M059J (cell line): ENCODE results near the gene RNF227. TPM values are rescaled to one million over a fixed set of nuclear protein-coding genes. Genes with fewer than 3 reads are reported as not detected.
"Not testable (repeated sequence)": the region's sequence is repeated elsewhere in the genome, so short reads cannot be mapped to it uniquely, and the experiment has no call there.

Source experiments
- DNase-seq: peaks from one replicate; pipeline ENCODE4 v3.0.0-alpha.2; 2012; ENCODE audit warnings: low read depth
- total RNA-seq: library from RNA; depleted of rRNA; stranded (reverse); fragments of >200 nt; shearing (Covaris generic); gene quantifications from 2 replicates; pipeline ENCODE4 v1.2.3, GENCODE V29; 2014; rRNA removed

Gene RNF227
- 0.86 and 7.8 TPM in 2 replicates for total RNA-seq

DNA sequence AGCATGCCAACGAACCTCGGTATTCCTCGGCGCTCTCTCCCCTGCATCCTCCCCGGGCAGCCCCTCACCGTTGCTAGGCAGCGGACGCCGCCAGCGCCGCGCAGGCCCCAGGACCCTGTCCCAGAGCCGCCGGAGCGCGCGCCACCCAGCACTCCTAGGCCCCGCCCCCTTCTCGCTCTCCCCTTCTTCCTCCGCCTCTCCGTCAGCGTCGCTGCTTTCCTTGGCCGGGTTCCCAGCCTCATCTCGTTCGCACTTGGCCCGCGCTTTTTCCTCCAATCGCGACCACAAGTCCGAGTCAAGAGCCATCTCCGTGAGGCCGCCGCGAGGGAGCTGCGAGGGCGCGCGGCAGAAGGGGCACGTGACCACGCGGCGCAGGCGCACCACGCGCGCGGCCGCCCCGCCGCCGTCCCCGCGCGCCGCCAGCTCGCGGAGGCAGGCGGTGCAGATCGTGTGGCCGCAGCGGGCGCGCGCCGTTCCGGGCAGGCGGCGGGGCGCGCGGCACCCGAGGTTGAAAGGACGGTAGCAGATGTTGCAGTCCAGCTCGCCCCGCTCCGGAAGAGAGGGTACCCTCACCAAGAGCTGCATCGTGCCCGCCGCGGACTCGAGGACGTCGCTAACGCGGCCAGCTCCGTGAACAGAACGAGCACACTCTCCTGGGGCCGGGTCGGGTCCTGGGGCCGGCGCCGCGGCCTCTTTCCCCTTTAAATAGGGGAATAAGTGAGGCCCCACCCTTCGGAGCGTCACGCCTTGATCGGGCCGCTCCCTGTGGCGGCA is at the start of gene RNF227:
TSS of gene RNF227 (minus strand) at position 679 of the 774 bp plus-strand sequence. CDS start at position 585, 94 bp downstream.
- DNase-seq: peak; percentile 94

DNA sequence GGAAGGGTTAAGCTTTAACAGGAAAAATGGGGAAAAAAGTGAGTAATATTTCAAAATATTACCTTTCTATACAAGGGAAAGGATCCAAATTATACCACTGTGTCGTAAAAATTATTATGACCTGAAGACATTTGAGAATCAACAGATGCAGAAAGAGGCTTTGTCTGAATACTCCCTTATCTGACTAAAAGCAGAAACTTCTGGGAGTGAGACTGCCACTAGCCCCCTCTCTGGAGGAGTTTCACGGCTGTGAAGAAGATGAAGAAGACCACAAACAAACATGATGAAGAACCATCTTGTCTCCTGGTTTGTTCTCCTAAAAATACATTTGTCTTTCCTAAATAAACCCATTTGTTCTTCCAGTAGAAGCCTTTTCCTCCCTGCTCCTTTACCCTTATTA is 45.3 kb upstream of the RNF227 start:
- no peak for DNase-seq

DNA sequence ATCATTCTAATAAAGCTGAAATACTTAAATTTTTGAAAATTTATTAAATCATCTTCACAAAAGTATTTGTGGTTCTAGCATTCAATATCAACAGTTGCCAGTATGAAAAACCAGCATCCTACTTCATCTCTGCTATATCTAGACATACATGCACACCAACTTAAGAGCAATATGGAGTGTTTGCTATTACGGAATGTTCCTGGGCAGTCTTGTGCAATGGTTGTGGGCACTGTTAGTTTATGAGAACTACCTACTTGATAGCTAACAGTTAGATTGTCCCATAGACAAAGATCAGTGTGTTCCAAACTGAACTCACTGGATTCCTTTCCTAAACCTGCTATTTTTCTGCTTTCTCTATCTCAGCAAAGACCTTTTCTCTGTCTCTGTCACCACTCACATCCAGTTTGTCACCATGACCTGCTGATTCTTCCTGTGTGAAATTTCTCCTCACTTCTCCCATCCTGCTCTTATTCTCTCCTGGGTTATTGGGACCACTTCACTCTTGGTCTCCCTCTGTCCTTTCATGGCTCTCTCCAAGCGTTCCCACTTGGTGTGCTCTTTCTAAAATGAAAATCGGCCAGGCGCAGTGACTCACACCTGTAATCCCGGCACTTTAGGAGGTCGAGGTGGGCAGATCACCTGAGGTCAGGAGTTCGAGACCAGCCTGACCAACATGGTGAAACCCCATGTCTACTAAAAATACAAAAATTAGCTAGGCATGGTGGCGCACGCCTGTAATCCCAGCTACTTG is 43.6 kb upstream of the RNF227 start:
- DNase-seq: no peak

DNA sequence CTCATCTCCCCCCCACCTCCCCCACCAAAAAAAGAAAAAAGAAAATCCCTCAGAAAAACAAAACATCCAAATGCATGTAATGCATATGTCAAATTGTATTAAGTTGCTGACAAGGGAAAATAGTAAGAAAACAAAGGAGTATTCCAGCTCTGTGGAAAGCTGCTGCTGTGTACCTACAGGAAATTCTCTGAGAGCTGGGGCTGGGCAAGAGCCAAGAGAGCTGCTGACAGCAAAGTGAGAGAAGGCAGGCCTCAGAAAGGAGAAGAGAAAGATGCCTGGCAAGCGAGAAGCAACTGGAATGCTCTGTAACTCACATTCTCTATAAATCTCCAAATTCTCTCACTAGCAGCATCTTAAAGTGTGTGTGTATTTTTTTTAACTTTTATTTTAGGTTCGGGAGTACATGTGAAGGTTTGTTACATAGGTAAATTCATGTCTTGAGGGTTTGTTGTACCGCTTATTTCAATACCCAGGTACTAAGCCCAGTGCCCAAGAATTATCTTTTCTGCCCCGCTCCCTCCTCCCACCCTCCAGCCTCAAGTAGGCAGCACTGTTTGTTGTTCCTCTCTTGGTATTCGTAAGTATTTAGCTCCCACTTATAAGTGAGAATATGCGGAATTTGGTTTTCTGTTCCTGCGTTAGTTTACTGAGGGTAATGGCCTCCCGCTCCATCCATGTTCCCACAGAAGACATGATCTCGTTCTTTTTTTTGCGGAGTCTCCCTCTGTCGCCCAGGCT is 40.3 kb upstream of the RNF227 start:
- DNase-seq: no peak

DNA sequence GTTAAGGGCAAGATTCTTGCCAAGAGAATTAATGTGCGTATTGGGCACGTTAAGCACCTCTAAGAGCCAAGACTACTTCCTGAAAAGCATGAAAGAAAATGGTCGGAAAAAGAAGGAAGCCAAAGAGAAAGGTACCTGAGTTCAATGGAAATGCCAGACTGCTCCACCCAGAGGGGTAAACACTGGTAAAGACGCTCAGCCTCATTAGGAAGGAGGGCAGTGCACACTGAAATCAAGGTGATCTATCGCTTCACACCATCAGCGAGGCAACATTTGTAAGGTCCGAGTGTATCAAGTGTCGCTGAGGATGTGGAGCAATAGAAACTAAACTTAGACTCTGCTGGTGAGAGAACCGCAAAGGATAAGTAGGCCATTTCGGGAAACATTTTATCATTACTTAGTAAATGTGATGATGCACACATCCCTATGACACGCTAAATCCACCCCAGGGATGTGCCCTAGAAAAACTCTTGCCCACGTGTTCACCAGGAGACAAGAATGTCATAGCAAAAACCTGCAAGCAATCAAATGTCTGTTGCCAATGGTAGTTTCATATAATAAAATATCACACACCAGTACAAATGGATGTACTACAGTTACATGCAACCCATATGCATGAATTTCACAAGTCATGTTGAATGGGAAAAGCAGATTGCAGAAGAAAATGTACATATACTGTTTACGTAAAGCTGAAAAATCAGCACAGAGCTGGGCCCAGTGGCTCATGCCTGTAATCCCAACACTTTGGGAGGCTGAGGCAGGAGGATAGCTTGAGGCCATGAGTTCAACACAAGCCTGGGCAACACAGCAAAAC is 39.5 kb upstream of the RNF227 start:
- no peak for DNase-seq

DNA sequence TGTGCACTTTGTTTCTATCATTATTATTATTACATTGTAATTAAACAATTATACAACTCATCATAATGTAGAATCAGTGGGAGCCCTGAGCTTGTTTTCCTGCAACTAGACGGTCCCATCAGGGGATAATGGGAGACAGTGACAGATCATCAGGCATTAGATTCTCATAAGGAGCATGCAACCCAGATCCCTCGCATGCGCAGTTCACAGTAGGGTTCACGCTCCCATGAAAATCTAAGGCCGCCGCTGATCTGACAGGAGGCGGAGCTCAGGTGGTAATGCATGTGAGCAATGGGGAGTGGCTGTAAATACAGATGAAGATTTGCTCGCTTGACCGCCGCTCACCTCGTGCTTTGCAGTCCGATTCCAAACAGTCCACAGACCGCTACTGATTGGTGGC is 37.2 kb upstream of the RNF227 start:
- DNase-seq: not testable (repeated sequence)

DNA sequence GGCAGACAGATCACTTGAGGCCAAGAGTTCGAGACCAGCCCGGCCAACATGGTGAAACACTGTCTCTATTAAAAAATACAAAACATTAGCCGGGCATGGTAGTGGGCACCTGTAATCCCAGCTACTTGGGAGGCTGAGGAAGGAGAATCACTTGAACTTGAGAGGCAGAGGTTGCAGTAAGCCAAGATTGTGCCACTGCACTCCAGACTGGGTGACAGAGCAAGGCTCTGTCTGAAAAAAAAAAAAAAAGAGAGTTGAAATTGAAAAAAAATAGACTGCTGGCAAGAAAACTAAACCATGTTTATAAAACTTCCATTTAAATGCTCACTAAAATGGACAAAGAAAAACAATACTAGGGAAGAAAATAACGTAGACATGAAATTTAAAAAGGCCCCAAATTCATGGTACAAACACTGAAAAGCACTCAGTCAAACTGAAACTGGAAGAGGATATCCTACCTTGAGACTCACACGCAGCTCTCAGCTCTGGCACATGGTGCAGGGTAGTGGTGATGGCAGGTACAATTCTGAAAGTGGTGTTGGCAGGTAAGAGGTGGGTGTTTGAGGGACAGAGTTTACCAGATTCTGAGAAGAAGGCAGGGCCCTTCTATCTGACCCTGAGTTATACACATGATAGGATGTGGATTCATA is 35.2 kb upstream of the RNF227 start:
- no peak for DNase-seq

DNA sequence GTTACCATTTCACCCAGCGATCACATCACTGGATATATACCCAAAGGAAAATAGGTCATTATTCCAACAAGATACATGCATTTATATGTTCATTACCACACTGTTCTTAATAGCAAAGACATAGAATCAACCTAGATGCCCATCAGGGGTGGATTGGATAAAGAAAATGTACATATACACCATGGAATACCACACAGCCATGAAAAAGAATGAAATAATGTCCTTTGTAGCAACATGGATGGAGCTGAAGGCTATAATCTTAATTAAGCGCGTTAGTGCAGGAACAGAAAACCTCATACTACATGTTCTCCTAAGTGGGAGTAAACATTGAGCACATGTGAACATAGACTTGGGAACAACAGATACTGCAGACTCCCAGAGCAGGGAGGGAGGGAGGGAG is 34.5 kb upstream of the RNF227 start:
- no peak for DNase-seq

DNA sequence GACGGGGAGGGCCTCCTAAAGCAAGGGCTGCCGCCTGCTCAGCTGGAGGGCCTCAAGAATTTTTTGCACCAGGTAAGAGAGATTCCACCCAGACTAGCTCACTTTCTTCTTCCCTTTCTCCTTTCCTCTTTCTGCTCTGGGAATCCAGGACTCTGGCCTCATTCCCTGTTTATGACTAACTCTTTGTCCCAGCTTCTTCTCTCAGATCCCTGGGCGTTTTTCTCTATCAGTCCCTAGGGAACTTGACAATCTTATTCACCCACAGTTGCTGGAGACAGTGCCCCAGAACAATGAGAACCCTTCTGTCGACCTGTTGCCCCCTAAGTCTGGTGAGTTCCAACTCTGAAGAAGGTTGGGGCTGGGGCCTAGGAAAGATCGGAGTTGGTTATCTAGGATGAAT is 31.6 kb upstream of the RNF227 start:
- no peak for DNase-seq

DNA sequence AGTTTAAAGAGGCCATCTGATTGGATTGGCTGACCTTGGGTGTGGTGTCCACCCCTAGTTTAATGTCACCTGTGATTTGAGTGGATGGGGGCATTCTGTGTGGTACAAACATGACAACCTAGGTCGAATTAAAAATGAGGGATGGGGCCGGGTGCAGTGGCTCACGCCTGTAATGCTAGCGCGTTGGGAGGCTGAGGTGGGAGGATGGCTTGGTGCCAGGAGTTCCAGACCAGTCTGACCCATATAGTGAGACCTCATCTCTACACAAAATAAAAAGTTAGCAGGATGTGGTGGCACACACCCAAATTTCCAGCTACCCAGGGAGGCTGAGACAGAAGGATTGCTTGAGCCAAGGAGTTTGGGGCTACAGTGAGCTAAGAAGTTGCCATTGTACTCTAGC is 30.4 kb upstream of the RNF227 start:
- no peak for DNase-seq

DNA sequence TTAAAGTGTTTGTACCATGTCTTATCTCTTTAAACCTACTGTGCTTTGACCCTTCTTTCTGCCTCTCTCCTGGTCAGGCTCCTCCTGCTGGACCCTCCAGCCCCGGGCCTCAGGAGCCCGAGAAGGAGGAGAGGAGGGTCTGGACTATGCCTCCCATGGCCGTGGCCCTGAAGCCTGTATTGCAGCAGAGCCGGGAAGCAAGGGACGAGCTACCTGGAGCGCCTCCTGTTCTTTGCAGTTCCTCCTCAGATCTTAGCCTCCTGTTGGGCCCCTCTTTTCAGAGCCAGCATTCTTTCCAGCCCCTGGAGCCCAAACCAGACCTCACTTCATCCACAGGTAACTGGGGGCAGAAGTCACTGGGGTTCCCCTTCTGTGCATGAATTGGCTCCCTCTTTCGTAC is 29.6 kb upstream of the RNF227 start:
- no peak for DNase-seq

DNA sequence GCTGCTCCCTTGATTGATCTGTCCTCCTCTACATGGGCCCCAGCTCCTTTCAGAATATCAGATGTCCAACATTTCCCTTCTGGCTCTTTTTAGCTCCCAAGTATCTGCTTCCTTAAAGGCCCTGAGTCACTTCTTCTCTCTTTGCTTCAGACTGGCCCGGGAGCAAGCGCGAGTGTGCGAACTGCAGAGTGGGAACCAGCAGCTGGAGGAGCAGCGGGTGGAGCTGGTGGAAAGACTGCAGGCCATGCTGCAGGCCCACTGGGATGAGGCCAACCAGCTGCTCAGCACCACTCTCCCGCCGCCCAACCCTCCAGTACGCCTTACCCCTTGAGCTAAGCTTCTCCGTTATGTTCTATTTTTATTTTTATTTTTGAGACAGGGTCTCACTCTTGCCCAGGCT is 28.2 kb upstream of the RNF227 start:
- no peak for DNase-seq

DNA sequence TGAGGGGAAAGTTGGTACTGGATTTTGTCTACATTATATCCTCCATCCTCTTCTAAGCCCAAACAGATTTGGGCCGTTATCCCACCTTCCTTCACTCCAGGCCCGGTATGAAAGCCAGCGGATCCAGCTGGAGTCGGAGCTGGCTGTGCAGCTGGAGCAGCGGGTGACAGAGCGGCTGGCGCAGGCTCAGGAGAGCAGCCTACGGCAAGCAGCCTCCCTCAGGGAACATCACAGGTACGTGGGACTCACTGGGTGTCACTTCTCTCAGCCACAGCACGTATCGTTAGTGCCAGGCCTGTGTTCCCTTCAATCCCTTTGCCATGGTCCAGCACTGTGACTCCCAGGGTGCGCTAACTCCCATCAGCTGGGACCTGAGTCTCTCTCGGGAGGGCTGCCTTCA is 27.2 kb upstream of the RNF227 start:
- no peak for DNase-seq

DNA sequence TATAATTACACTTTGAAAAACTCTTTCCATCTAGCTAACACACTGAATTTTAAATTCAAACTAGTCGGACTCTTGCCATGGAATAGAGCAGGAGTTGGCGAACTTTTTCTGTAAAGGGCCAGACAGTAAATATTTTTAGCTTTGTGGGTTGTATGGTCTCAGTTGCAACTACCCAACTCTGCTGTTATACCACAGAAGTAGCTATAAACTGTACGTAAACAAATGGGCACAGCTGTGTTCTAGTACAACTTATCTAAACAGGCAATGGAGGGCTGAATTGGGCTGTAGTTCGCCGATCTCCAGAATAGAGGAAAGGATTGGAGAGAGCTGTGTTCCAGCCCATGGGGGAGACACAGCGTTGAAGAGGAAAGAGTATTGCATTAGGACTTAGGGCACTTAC is 24.7 kb upstream of the RNF227 start:
- DNase-seq: no peak

DNA sequence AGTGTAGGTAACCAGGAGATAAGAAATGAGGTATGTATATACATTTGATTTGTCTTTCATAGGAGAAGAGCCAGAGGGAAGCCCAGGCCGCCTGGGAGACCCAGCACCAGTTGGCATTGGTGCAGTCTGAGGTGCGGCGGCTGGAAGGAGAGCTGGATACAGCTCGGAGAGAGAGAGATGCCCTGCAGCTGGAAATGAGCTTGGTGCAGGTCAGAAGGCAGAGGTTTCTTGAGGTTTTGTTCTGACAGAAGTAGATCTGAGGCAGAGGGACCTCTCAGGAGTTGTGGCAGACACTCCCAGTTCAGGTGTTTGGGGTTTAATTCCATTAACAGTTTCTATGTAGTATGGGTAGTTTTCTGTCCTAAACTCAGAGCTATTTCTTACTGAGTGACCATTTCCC is 23.9 kb upstream of the RNF227 start:
- DNase-seq: no peak

DNA sequence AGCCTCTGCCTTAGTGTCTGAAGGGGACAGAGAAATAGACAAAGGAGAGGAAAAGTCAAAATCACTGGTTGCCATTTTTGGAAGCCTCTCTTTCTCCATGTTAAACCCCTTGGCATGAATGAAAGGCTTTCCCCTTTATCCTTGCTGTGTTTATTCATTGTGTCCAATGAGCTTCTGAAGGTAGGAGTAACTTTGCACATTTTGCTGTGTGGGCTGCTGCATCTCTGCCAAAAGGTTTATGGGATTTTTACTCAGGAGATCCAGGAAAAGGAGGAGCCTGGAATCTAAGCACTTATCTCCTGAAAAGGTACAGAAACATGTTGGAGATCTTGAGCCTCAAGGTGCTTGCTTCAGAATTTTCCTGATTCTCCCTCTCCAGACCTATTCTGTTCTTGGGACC is 19.8 kb upstream of the RNF227 start:
- no peak for DNase-seq

DNA sequence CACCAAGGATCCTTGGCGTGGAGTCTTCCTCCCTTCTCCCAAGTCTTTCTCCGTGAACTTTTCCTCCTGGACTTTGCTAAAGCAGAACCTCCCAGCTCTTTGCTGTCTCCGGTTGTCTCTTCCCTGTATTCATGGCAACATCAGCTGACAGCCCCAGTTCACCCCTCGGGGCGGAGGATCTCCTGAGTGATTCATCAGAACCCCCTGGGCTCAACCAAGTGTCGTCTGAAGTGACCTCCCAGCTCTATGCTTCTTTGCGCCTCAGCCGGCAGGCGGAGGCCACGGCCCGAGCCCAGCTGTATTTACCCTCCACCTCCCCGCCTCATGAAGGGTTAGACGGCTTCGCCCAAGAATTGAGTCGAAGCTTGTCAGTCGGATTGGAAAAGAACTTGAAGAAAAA is 16.9 kb upstream of the RNF227 start:
- peak; percentile 91 for DNase-seq

DNA sequence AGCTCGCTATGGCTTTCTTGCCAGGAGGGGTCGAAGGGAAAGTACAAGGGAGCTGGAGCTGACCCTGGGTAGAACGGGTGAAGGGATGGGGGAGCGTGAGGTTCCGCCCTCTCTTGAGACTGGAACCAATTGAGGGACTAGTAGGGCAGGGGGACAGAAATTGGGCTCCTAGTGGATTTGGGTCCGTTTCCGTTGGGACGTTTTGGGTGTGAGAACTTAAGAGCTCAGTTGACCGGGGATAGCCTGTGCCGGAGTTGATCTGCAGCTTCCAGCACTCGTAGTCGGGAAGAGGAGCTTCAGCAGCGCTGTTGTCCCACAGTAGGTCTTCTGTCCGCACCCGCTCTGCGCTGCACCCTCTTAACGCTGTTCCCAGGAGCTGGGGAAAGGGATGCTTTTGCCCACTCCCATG is 16.4 kb upstream of the RNF227 start:
- DNase-seq: peak; percentile 55

DNA sequence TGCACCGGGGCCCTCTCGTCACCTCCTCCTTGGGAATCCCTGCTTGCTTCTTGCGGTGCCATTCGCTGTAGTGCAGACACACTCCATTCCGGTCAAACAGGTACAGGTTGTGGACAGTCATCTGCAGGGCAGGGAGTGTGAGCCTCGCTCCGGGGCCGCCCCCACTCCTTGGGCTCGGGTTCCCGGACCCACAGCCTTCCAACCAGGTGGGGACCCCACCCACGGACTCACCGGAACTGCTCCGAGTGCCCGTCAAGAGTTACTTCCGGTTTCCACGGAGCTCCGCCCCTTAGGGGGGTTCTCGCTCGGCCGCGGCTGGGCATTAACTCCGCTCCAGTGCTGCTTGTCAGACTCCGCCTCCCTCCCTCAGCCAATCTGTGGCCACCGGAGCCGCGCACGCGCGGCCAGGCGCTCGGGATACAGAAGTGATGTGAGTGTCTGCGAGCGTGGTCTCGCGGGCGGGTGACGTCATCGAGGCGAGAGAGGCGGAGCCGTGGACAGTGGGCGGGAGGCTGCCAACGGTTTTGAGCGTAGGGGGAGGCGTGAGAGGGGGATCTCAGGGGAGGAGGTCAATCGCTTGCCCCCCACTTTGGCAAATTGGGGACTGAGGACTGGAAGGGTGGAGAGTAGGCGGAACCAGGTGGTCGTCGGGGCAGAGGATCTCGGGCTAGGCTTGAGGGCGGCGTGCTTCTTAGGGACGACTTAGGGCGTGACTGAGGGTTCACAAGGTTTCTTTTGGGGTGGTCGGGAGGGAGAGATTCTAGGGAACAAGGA is 15.8 kb upstream of the RNF227 start, which contains the start of the genes CNTROB and TRAPPC1:
TSS of gene CNTROB (plus strand) at position 498 of the 774 bp plus-strand sequence. CDS start 874 bp downstream, outside the sequence.
TSS of gene TRAPPC1 (minus strand) at position 238 of the 774 bp plus-strand sequence. CDS start at position 121, 117 bp downstream.
- peak; percentile 98 for DNase-seq
